Stimulated activated naive B cell treated with anti-CD40 and anti-IgM and Interleukin-4, amounts not matched to agents 10 μg/mL and 1 μg/mL and 100 μg/mL, for 72 hours (primary cell): ENCODE measurements around the gene CMPK2.
"Not testable (repeated sequence)": the region's sequence is repeated elsewhere in the genome, so short reads cannot be mapped to it uniquely, and the experiment has no call there.

Source experiments
- ATAC-seq, 2 donors: fragments of 150-1000 bp; cut with Tn5 transposase; replicated peaks; 2 replicates each; pipeline ENCODE4 v1.10.0; 2021; ENCODE audit warnings: moderate library complexity in 1 of 2
- DNase-seq: peaks from one replicate; pipeline ENCODE4 v3.0.0; 2021
- H3K27ac Mint-ChIP-seq: one replicate; pipeline ENCODE4 v1.8.0; 2022; ENCODE audit warnings: mild to moderate bottlenecking, mixed read lengths
- H3K27me3 Mint-ChIP-seq, 2 donors: one replicate each; pipeline ENCODE4 v1.8.0; 2022; ENCODE audit warnings: mixed read lengths in 2 of 2
- H3K36me3 Mint-ChIP-seq, 2 donors: one replicate each; pipeline ENCODE4 v1.8.0; 2022; ENCODE audit warnings: mixed read lengths in 2 of 2, mild to moderate bottlenecking in 1 of 2
- H3K4me1 Mint-ChIP-seq, 2 donors: one replicate each; pipeline ENCODE4 v1.8.0; 2022; ENCODE audit warnings: mixed read lengths in 2 of 2, mild to moderate bottlenecking in 1 of 2
- H3K4me3 Mint-ChIP-seq, 2 donors: one replicate each; pipeline ENCODE4 v1.8.0; 2022; ENCODE audit warnings: mild to moderate bottlenecking in 2 of 2, mixed read lengths in 2 of 2, moderate library complexity in 1 of 2
- H3K9me3 Mint-ChIP-seq, 2 donors: one replicate each; pipeline ENCODE4 v1.8.0; 2022; ENCODE audit warnings: mixed read lengths in 2 of 2, mild to moderate bottlenecking in 1 of 2

Gene CMPK2

GRCh38 chr2:6866982-6867381 is 1.3 kb upstream of the CMPK2 start:
- H3K4me1 Mint-ChIP-seq: peaks cover 9 to 16% of the 10 kb centered on the region in 2 donors
- no peak overlapping the region for H3K4me3 Mint-ChIP-seq
- no peak overlapping the region for H3K27ac Mint-ChIP-seq
- H3K9me3 Mint-ChIP-seq: no peaks in the 10 kb centered on the region
- H3K27me3 Mint-ChIP-seq: no peaks in the 10 kb centered on the region
- no peak for ATAC-seq
- H3K36me3 Mint-ChIP-seq: peaks cover 0 to 3% of the 10 kb centered on the region in 2 donors
- DNase-seq: no peak

- Mint-ChIP-seq H3K36me3 (peaks cover 6% of the 10 kb centered on the region in 2 donors), H3K4me3 (peak overlapping the region; percentile 84 to 88), H3K27me3 (no peaks in the 10 kb centered on the region), H3K9me3 (peaks cover 0 to 3% of the 10 kb centered on the region in 2 donors), H3K27ac (peak overlapping the region; percentile 87), H3K4me1 (peaks cover 9 to 16% of the 10 kb centered on the region in 2 donors)
- DNase-seq: no peak
- peak; percentile 52 to 59 for ATAC-seq
Observed at GRCh38 chr2:6866275-6866671, 566 bp upstream of the CMPK2 start.

GRCh38 chr2:6864923-6865345 is 773 bp downstream of the CMPK2 start:
- DNase-seq (no peak), ATAC-seq (peak in 1 of 2 donors; percentile 32)
- H3K4me1 Mint-ChIP-seq: peaks cover 9 to 16% of the 10 kb centered on the region in 2 donors
- H3K4me3 Mint-ChIP-seq: peak overlapping the region in 1 of 2 donors; percentile 68
- no peaks in the 10 kb centered on the region for H3K27me3 Mint-ChIP-seq
- peaks cover 13 to 14% of the 10 kb centered on the region in 2 donors for H3K36me3 Mint-ChIP-seq
- H3K27ac Mint-ChIP-seq: no peak overlapping the region
- peaks cover 7 to 9% of the 10 kb centered on the region in 2 donors for H3K9me3 Mint-ChIP-seq

- no peak for DNase-seq
- Mint-ChIP-seq H3K9me3 (peaks cover 11 to 12% of the 10 kb centered on the region in 2 donors), H3K4me3 (no peak overlapping the region), H3K27ac (no peak overlapping the region), H3K27me3 (no peaks in the 10 kb centered on the region), H3K4me1 (peaks cover 9 to 16% of the 10 kb centered on the region in 2 donors), H3K36me3 (peaks cover 18 to 20% of the 10 kb centered on the region in 2 donors)
- ATAC-seq: no peak
Observed at GRCh38 chr2:6864231-6864754, 1.4 kb downstream of the CMPK2 start.

- no peaks in the 10 kb centered on the region for H3K27me3 Mint-ChIP-seq
- peaks cover 21 to 25% of the 10 kb centered on the region in 2 donors for H3K36me3 Mint-ChIP-seq
- DNase-seq (no peak), ATAC-seq (no peak)
- H3K4me3 Mint-ChIP-seq: no peak overlapping the region
- peaks cover 9 to 16% of the 10 kb centered on the region in 2 donors for H3K4me1 Mint-ChIP-seq
- H3K27ac Mint-ChIP-seq: no peak overlapping the region
- peaks cover 13 to 15% of the 10 kb centered on the region in 2 donors for H3K9me3 Mint-ChIP-seq
Observed at GRCh38 chr2:6863792-6864191, 1.9 kb downstream of the CMPK2 start.

GRCh38 chr2:6860296-6860695 is 5.4 kb downstream of the CMPK2 start:
- H3K27ac Mint-ChIP-seq: no peak overlapping the region
- no peak overlapping the region for H3K4me3 Mint-ChIP-seq
- peaks cover 20 to 24% of the 10 kb centered on the region in 2 donors for H3K9me3 Mint-ChIP-seq
- no peak for DNase-seq
- ATAC-seq: no peak
- peaks cover 3 to 8% of the 10 kb centered on the region in 2 donors for H3K4me1 Mint-ChIP-seq
- H3K36me3 Mint-ChIP-seq: peaks cover 30 to 34% of the 10 kb centered on the region in 2 donors
- H3K27me3 Mint-ChIP-seq: no peaks in the 10 kb centered on the region

- not testable (repeated sequence) for H3K27ac Mint-ChIP-seq, DNase-seq, H3K4me3 Mint-ChIP-seq, ATAC-seq, H3K27me3 Mint-ChIP-seq, H3K4me1 Mint-ChIP-seq
- Mint-ChIP-seq H3K9me3 (peaks cover 20 to 25% of the 10 kb centered on the region in 2 donors), H3K36me3 (peaks cover 34 to 40% of the 10 kb centered on the region in 2 donors)
Observed at GRCh38 chr2:6858466-6859027, 7.2 kb downstream of the CMPK2 start.

- ATAC-seq (no peak), DNase-seq (no peak)
- Mint-ChIP-seq H3K4me3 (no peak overlapping the region), H3K9me3 (peaks cover 20 to 23% of the 10 kb centered on the region in 2 donors), H3K36me3 (peaks cover 32 to 42% of the 10 kb centered on the region in 2 donors), H3K27me3 (no peaks in the 10 kb centered on the region), H3K4me1 (no peaks in the 10 kb centered on the region), H3K27ac (no peak overlapping the region)
Observed at GRCh38 chr2:6856548-6856920, 9.2 kb downstream of the CMPK2 start.

GRCh38 chr2:6855860-6856547 is 9.7 kb downstream of the CMPK2 start:
- no peak overlapping the region for H3K27ac Mint-ChIP-seq
- peaks cover 20 to 22% of the 10 kb centered on the region in 2 donors for H3K9me3 Mint-ChIP-seq
- H3K27me3 Mint-ChIP-seq: no peaks in the 10 kb centered on the region
- no peaks in the 10 kb centered on the region for H3K4me1 Mint-ChIP-seq
- H3K36me3 Mint-ChIP-seq: peaks cover 34 to 45% of the 10 kb centered on the region in 2 donors
- no peak overlapping the region for H3K4me3 Mint-ChIP-seq
- no peak for DNase-seq
- ATAC-seq: no peak

GRCh38 chr2:6854416-6854815 is 11.3 kb downstream of the CMPK2 start:
- H3K4me3 Mint-ChIP-seq: no peak overlapping the region
- H3K27me3 Mint-ChIP-seq: no peaks in the 10 kb centered on the region
- no peak overlapping the region for H3K27ac Mint-ChIP-seq
- H3K9me3 Mint-ChIP-seq: peaks cover 10 to 15% of the 10 kb centered on the region in 2 donors
- no peak for ATAC-seq
- H3K36me3 Mint-ChIP-seq: peaks cover 24 to 39% of the 10 kb centered on the region in 2 donors
- H3K4me1 Mint-ChIP-seq: no peaks in the 10 kb centered on the region
- DNase-seq: no peak

- H3K4me1 Mint-ChIP-seq: no peaks in the 10 kb centered on the region
- no peak overlapping the region for H3K27ac Mint-ChIP-seq
- H3K4me3 Mint-ChIP-seq: no peak overlapping the region
- ATAC-seq (no peak), DNase-seq (no peak)
- H3K9me3 Mint-ChIP-seq: peaks cover 14 to 17% of the 10 kb centered on the region in 2 donors
- no peaks in the 10 kb centered on the region for H3K27me3 Mint-ChIP-seq
- peaks cover 23 to 37% of the 10 kb centered on the region in 2 donors for H3K36me3 Mint-ChIP-seq
Observed at GRCh38 chr2:6852195-6852594, 13.5 kb downstream of the CMPK2 start.

- Mint-ChIP-seq H3K36me3 (peaks cover 29 to 52% of the 10 kb centered on the region in 2 donors), H3K27me3 (no peaks in the 10 kb centered on the region)
Observed at GRCh38 chr2:6846967-6847681, 18.6 kb downstream of the CMPK2 start.

GRCh38 chr2:6846540-6846939 is 19.2 kb downstream of the CMPK2 start:
- Mint-ChIP-seq H3K4me1 (no peaks in the 10 kb centered on the region), H3K9me3 (peaks cover 35 to 43% of the 10 kb centered on the region in 2 donors), H3K36me3 (peaks cover 29 to 51% of the 10 kb centered on the region in 2 donors), H3K4me3 (no peak overlapping the region), H3K27me3 (no peaks in the 10 kb centered on the region), H3K27ac (no peak overlapping the region)
- DNase-seq (no peak), ATAC-seq (no peak)

More at GRCh38 chr2:6846967-6847681, 18.6 kb downstream of the CMPK2 start:
- DNase-seq: no peak
- Mint-ChIP-seq H3K27ac (no peak overlapping the region), H3K9me3 (peaks cover 35 to 41% of the 10 kb centered on the region in 2 donors), H3K4me3 (no peak overlapping the region), H3K4me1 (no peaks in the 10 kb centered on the region)
- no peak for ATAC-seq

GRCh38 chr2:6845903-6846302 is 19.8 kb downstream of the CMPK2 start:
- H3K27me3 Mint-ChIP-seq: no peaks in the 10 kb centered on the region
- peaks cover 24 to 44% of the 10 kb centered on the region in 2 donors for H3K36me3 Mint-ChIP-seq
- DNase-seq: no peak
- no peaks in the 10 kb centered on the region for H3K4me1 Mint-ChIP-seq
- peaks cover 35 to 44% of the 10 kb centered on the region in 2 donors for H3K9me3 Mint-ChIP-seq
- H3K27ac Mint-ChIP-seq: no peak overlapping the region
- no peak for ATAC-seq
- H3K4me3 Mint-ChIP-seq: no peak overlapping the region
